Measurements from ENCODE around the gene PLA2G3. TPM values are rescaled to one million over a fixed set of nuclear protein-coding genes. Genes with fewer than 3 reads are reported as not detected.

Gene PLA2G3
- total RNA-seq, 6 donors from 2014 or later: 0.79 to 8.1 (median 5.5) TPM

GRCh38 chr22:31122196-31122531, 18.1 kb downstream of the PLA2G3 start:
- Histone ChIP-seq H3K4me3 (no peak overlapping the region), H3K36me3 (no peaks in the 10 kb centered on the region), H3K27me3 (no peaks in the 10 kb centered on the region), H3K27ac (peak overlapping the region in 2 of 4 donors; percentile 63 to 66), H3K9me3 (no peaks in the 10 kb centered on the region), H3K4me1 (peaks cover 6 to 16% (median 11%) of the 10 kb centered on the region in 4 donors)
- DNase-seq (no peak), ATAC-seq (ENCODE audit: low FRiP score in 2 of 2) (no peak)
- 66 to 83% methylated on average over 2 of the region's 2 CpGs for WGBS, 2 donors
- TF ChIP-seq POLR2A (IDR thresholded peaks at IDR 0.05) (no peak), EP300 (IDR thresholded peaks at IDR 0.05) (no peak), POLR2AphosphoS5 (IDR thresholded peaks at IDR 0.05) (no peak), CTCF (IDR thresholded peaks at IDR 0.05) (no peak)

GRCh38 chr22:31121403-31121802, 18.9 kb downstream of the PLA2G3 start:
- peaks cover 6 to 16% (median 10%) of the 10 kb centered on the region in 4 donors for H3K4me1 ChIP-seq
- no peak for TF ChIP-seq POLR2A (IDR thresholded peaks at IDR 0.05)
- no peak for TF ChIP-seq POLR2AphosphoS5 (IDR thresholded peaks at IDR 0.05)
- DNase-seq (no peak), ATAC-seq (ENCODE audit: low FRiP score in 2 of 2) (no peak)
- WGBS, 2 donors: 98 to 99% methylated on average over 4 of the region's 4 CpGs
- no peaks in the 10 kb centered on the region for H3K9me3 ChIP-seq
- H3K4me3 ChIP-seq: no peak overlapping the region
- H3K27ac ChIP-seq: no peak overlapping the region
- H3K27me3 ChIP-seq: no peaks in the 10 kb centered on the region
- no peaks in the 10 kb centered on the region for H3K36me3 ChIP-seq

- Histone ChIP-seq H3K36me3 (no peaks in the 10 kb centered on the region), H3K4me1 (peaks cover 6 to 16% (median 10%) of the 10 kb centered on the region in 4 donors), H3K4me3 (no peak overlapping the region), H3K27ac (no peak overlapping the region), H3K9me3 (no peaks in the 10 kb centered on the region), H3K27me3 (no peaks in the 10 kb centered on the region)
- TF ChIP-seq POLR2A (IDR thresholded peaks at IDR 0.05): no peak
- TF ChIP-seq EP300 (IDR thresholded peaks at IDR 0.05): no peak
- no peak for TF ChIP-seq POLR2AphosphoS5 (IDR thresholded peaks at IDR 0.05)
- no peak for TF ChIP-seq CTCF (IDR thresholded peaks at IDR 0.05)
- ATAC-seq (ENCODE audit: low FRiP score in 2 of 2) (no peak), DNase-seq (no peak)
- 92 to 100% methylated on average over 1 of the region's 1 CpG for WGBS, 2 donors
Measured at GRCh38 chr22:31120642-31121041, 19.7 kb downstream of the PLA2G3 start.

GRCh38 chr22:31120230-31120629, 20.1 kb downstream of the PLA2G3 start:
- Histone ChIP-seq H3K27ac (no peak overlapping the region), H3K4me1 (peaks cover 6 to 16% (median 10%) of the 10 kb centered on the region in 4 donors), H3K9me3 (no peaks in the 10 kb centered on the region), H3K4me3 (no peak overlapping the region), H3K36me3 (no peaks in the 10 kb centered on the region), H3K27me3 (no peaks in the 10 kb centered on the region)
- no peak for ATAC-seq (ENCODE audit: low FRiP score in 2 of 2)
- TF ChIP-seq POLR2AphosphoS5 (IDR thresholded peaks at IDR 0.05): no peak
- DNase-seq: no peak
- 85 to 94% methylated on average over 2 to 5 of the region's 5 CpGs for WGBS, 2 donors

- WGBS, 2 donors: 67 to 81% methylated on average over 7 of the region's 7 CpGs
- no peak for ATAC-seq (ENCODE audit: low FRiP score in 2 of 2)
Measured at GRCh38 chr22:31119026-31119717, 21.1 kb downstream of the PLA2G3 start.

More at GRCh38 chr22:31119026-31119717, 21.1 kb downstream of the PLA2G3 start:
- no peak for TF ChIP-seq POLR2AphosphoS5 (IDR thresholded peaks at IDR 0.05)
- TF ChIP-seq CTCF (IDR thresholded peaks at IDR 0.05): no peak
- no peak for TF ChIP-seq EP300 (IDR thresholded peaks at IDR 0.05)
- no peak for TF ChIP-seq POLR2A (IDR thresholded peaks at IDR 0.05)
- no peak overlapping the region for H3K27ac ChIP-seq
- H3K27me3 ChIP-seq: no peaks in the 10 kb centered on the region
- H3K4me3 ChIP-seq: no peak overlapping the region
- peaks cover 6 to 16% (median 10%) of the 10 kb centered on the region in 4 donors for H3K4me1 ChIP-seq
- H3K9me3 ChIP-seq: no peaks in the 10 kb centered on the region
- no peak for DNase-seq
- H3K36me3 ChIP-seq: no peaks in the 10 kb centered on the region
